K562 (cell line): ENCODE measurements around the gene MCAT.

ENCODE experiments used
- CTCF ChIP-seq, 3 experiments: IDR thresholded peaks in 2 of 3; conservative IDR thresholded peaks in 1 of 3; 2 replicates each; pipeline ENCODE4 v1.5.1; 2011 to 2012; ENCODE audit warnings: low read length in 3 of 3, mild to moderate bottlenecking in 3 of 3, control low read depth in 2 of 3, improper control_type of control experiment in 1 of 3, inconsistent platforms in 1 of 3, low read depth in 1 of 3, mixed read lengths in 1 of 3, moderate library complexity in 1 of 3; ENCODE audit not compliant: insufficient read depth in 2 of 3
- EGR1 ChIP-seq: fragments of 450-650 bp; conservative IDR thresholded peaks from 2 replicates; pipeline ENCODE4 v1.6.1; 2017; ENCODE audit warnings: mild to moderate bottlenecking
- FOXA1 ChIP-seq: fragments of 450-650 bp; IDR thresholded peaks from 2 replicates; pipeline ENCODE4 v1.6.1; 2016; ENCODE audit warnings: mild to moderate bottlenecking, borderline replicate concordance
- USF2 ChIP-seq: sonication (generic); formaldehyde crosslinking; IDR thresholded peaks from 2 replicates; pipeline ENCODE4 v1.5.0; 2020; ENCODE audit warnings: missing genetic modification reagents
- ZNF143 ChIP-seq: sonication (generic); formaldehyde crosslinking; IDR thresholded peaks from 2 replicates; pipeline ENCODE4 v1.9.0; 2022; ENCODE audit warnings: mild to moderate bottlenecking, missing genetic modification reagents

- no peak for TF ChIP-seq EGR1
- no peak for TF ChIP-seq USF2
- no peak for TF ChIP-seq ZNF143 (CRISPR knock-in tag)
- TF ChIP-seq FOXA1 = no peak
- no peak for TF ChIP-seq CTCF (IDR thresholded peaks at IDR 0.05 in 2 of 3, conservative IDR thresholded peaks at IDR 0.05 in 1 of 3; ENCODE audit: insufficient read depth in 2 of 3, low read depth in 1 of 3, low read length in 3 of 3)
Measured at GRCh38 chr22:43118024-43118849, 25.0 kb downstream of the MCAT start.
